Stomach (tissue), 19 donors: ENCODE results near the gene ELL2. TPM values are rescaled to one million over a fixed set of nuclear protein-coding genes. Genes with fewer than 3 reads are reported as not detected.

Experiments
- DNase-seq, 2 donors: peaks; one replicate each; pipeline versions ENCODE4 v3.0.0 to v3.0.0-alpha.2; 2013 to 2019
- H3K27ac ChIP-seq, 5 donors: fragments of 200-600 bp in 4 of 5; sonication (generic) in 4 of 5; one replicate each; pipeline ENCODE4 v1.5.1; 2013 to 2019; ENCODE audit warnings: mild to moderate bottlenecking in 1 of 5, moderate library complexity in 1 of 5
- H3K27me3 ChIP-seq, 3 donors: fragments of 200-600 bp; sonication (generic); one replicate each; pipeline ENCODE4 v1.5.1; 2017 to 2019; ENCODE audit warnings: mixed run types in 1 of 3
- H3K36me3 ChIP-seq, 4 donors: fragments of 200-600 bp; sonication (generic); 1 replicate in 3 of 4; 2 replicates in 1 of 4; pipeline ENCODE4 v1.5.1; 2016 to 2019
- H3K4me1 ChIP-seq, 4 donors: fragments of 200-600 bp; sonication (generic); one replicate each; pipeline ENCODE4 v1.5.1; 2016 to 2019
- H3K4me3 ChIP-seq, 4 donors: fragments of 200-600 bp; sonication (generic) in 3 of 4; one replicate each; pipeline ENCODE4 v1.5.1; 2016 to 2019; ENCODE audit warnings: mild to moderate bottlenecking in 1 of 4
- H3K9me3 ChIP-seq, 4 donors: fragments of 200-600 bp; sonication (generic); one replicate each; pipeline ENCODE4 v1.5.1; 2016 to 2019
- CTCF ChIP-seq, 7 experiments: fragments of 450-650 bp in 4 of 7; fragments of 200-600 bp in 3 of 7; sonication (generic) in 3 of 7; IDR thresholded peaks; one replicate each; pipeline ENCODE4 v1.5.1; 2016 to 2019; ENCODE audit warnings: antibody characterized with exemption in 7 of 7, control low read depth in 2 of 7, mild to moderate bottlenecking in 1 of 7
- EP300 ChIP-seq: sonication (generic); formaldehyde crosslinking; IDR thresholded peaks from one replicate; pipeline ENCODE4 v1.6.1; 2017; ENCODE audit warnings: antibody characterized with exemption
- POLR2A ChIP-seq, 4 donors: fragments of 450-650 bp; IDR thresholded peaks; one replicate each; pipeline ENCODE4 v1.6.1; 2016; ENCODE audit warnings: antibody characterized with exemption in 4 of 4, control low read depth in 2 of 4, mild to moderate bottlenecking in 1 of 4, moderate library complexity in 1 of 4
- POLR2AphosphoS5 ChIP-seq, 3 donors: sonication (generic); formaldehyde crosslinking; IDR thresholded peaks; one replicate each; pipeline ENCODE4 v1.6.1; 2016; ENCODE audit warnings: antibody characterized with exemption in 3 of 3
- WGBS, 5 donors: extraction: QIAGEN DNeasy Blood & Tissue Kit in 3 of 5; methylation state at CpG; one replicate each; pipeline versions ENCODE4 v1.1.5 to v1.1.7; 2013 to 2018; 5-methylcytosine and 5-hydroxymethylcytosine counted together
- intact Hi-C: fragments of 100-400 bp; cut with DNase I; formaldehyde crosslinking; loops from one replicate; pipeline ENCODE4 v1.15.1; 2023; ENCODE audit warnings: low total_unique reads
- long read RNA-seq, 10 donors: transcript quantifications; one replicate each; lab custom pipeline, GENCODE V29; 2026
- polyA plus RNA-seq, 3 donors: library from polyadenylated mRNA; stranded (reverse); fragments of 200-250 nt; gene quantifications; one replicate each; pipeline ENCODE4 v1.2.3, GENCODE V29; 2013
- total RNA-seq, 5 donors: library from RNA; depleted of rRNA; stranded (reverse); fragments of >200 nt; gene quantifications; one replicate each; pipeline versions ENCODE4 v1.1.0 to v1.2.3, GENCODE V29; 2014 to 2016
- donor health status: healthy with polysubstance abuse.
- donor health status: Bipolar disorder and iron deficiency.
- donor health status: healthy.

ELL2 gene
- 100 to 1,000 TPM in 4 of 5 donors, 10 to 100 TPM in 1; 26.8 to 279 (median 178) TPM for total RNA-seq
- polyA plus RNA-seq = 10 to 100 TPM; 24.7 to 46.7 (median 45.3) TPM
- long read RNA-seq, donor 1, full-length matches to known transcripts = 3 of 3 reads
- long read RNA-seq, donor 1, partial matches to known transcripts = 0 of 3 reads
- long read RNA-seq, donor 1, other reads (novel, unspliced or antisense) = 0 of 3 reads
- long read RNA-seq, donor 2, full-length matches to known transcripts = 2 of 7 reads
- long read RNA-seq, donor 2, partial matches to known transcripts = 5 of 7 reads
- long read RNA-seq, donor 2, other reads (novel, unspliced or antisense) = 0 of 7 reads
- long read RNA-seq, donor 3 = 0 reads
- long read RNA-seq, donor 4 = 0 reads
- long read RNA-seq, donor 5, full-length matches to known transcripts = 1 of 1 reads
- long read RNA-seq, donor 5, partial matches to known transcripts = 0 of 1 reads
- long read RNA-seq, donor 5, other reads (novel, unspliced or antisense) = 0 of 1 reads
- long read RNA-seq, donor 6, full-length matches to known transcripts = 3 of 9 reads
- long read RNA-seq, donor 6, partial matches to known transcripts = 6 of 9 reads
- long read RNA-seq, donor 6, other reads (novel, unspliced or antisense) = 0 of 9 reads
- long read RNA-seq, donor 7 = 0 reads
- long read RNA-seq, donor 8, full-length matches to known transcripts = 2 of 2 reads
- long read RNA-seq, donor 8, partial matches to known transcripts = 0 of 2 reads
- long read RNA-seq, donor 8, other reads (novel, unspliced or antisense) = 0 of 2 reads
- long read RNA-seq, donor 9, full-length matches to known transcripts = 3 of 3 reads
- long read RNA-seq, donor 9, partial matches to known transcripts = 0 of 3 reads
- long read RNA-seq, donor 9, other reads (novel, unspliced or antisense) = 0 of 3 reads
- long read RNA-seq, donor 10, full-length matches to known transcripts = 3 of 3 reads
- long read RNA-seq, donor 10, partial matches to known transcripts = 0 of 3 reads
- long read RNA-seq, donor 10, other reads (novel, unspliced or antisense) = 0 of 3 reads

- Histone ChIP-seq H3K4me3 (peak within 1 kb of the TSS; percentile 78 to 91 (median 86)), H3K9me3 (no peaks in the 10 kb centered on the region), H3K36me3 (no peaks in the 10 kb centered on the region), H3K27me3 (no peaks in the 10 kb centered on the region), H3K27ac (peak within 1 kb of the TSS; percentile 99 to 100 (median 99)), H3K4me1 (peaks cover 11 to 56% (median 36%) of the 10 kb centered on the region in 4 donors)
- peak; percentile 99 to 100 for DNase-seq
- peak in 3 of 4 donors; percentile 51 to 89 (median 85) for TF ChIP-seq POLR2A (IDR thresholded peaks at IDR 0.05)
- peak; percentile 88 to 91 (median 89) for TF ChIP-seq POLR2AphosphoS5 (IDR thresholded peaks at IDR 0.05)
- no peak for TF ChIP-seq CTCF (IDR thresholded peaks at IDR 0.05)
- peak; percentile 100 for TF ChIP-seq EP300
- 0 to 1% (median 1%) methylated on average over 20 to 63 of the region's 63 CpGs for WGBS, 5 donors
- intact Hi-C loops = no loop called here
Observed at GRCh38 chr5:95961617-95962474, at the start of gene ELL2. TSS of gene ELL2 (minus strand) at chr5:95961851. CDS start at chr5:95961721, 130 bp downstream.

- Histone ChIP-seq H3K4me3 (no peak overlapping the region), H3K4me1 (peaks cover 0 to 4% (median 0%) of the 10 kb centered on the region in 4 donors), H3K9me3 (no peaks in the 10 kb centered on the region), H3K27ac (no peak overlapping the region), H3K27me3 (no peaks in the 10 kb centered on the region), H3K36me3 (no peaks in the 10 kb centered on the region)
- intact Hi-C loops = no loop called here
- no peak for DNase-seq
- 91 to 98% (median 94%) methylated on average over 3 of the region's 3 CpGs for WGBS, 5 donors
- TF ChIP-seq POLR2AphosphoS5 (IDR thresholded peaks at IDR 0.05) (no peak), EP300 (no peak), POLR2A (IDR thresholded peaks at IDR 0.05) (no peak)
Observed at GRCh38 chr5:96008987-96009647, 47.5 kb upstream of the ELL2 start.

- H3K9me3 ChIP-seq = no peaks in the 10 kb centered on the region
- WGBS, 5 donors = 75 to 87% (median 83%) methylated on average over 1 of the region's 1 CpG
- H3K27ac ChIP-seq = peak overlapping the region in 1 of 5 donors; percentile 37
- peaks cover 0 to 4% (median 0%) of the 10 kb centered on the region in 4 donors for H3K4me1 ChIP-seq
- no peaks in the 10 kb centered on the region for H3K27me3 ChIP-seq
- TF ChIP-seq EP300 (no peak), POLR2AphosphoS5 (IDR thresholded peaks at IDR 0.05) (no peak), POLR2A (IDR thresholded peaks at IDR 0.05) (no peak), CTCF (IDR thresholded peaks at IDR 0.05) (no peak)
- no peaks in the 10 kb centered on the region for H3K36me3 ChIP-seq
- no peak overlapping the region for H3K4me3 ChIP-seq
- intact Hi-C loops = no loop called here
- no peak for DNase-seq
Observed at GRCh38 chr5:96008487-96008886, 46.8 kb upstream of the ELL2 start.

GRCh38 chr5:96007051-96007450, 45.4 kb upstream of the ELL2 start:
- intact Hi-C loops = no loop called here
- H3K27me3 ChIP-seq = no peaks in the 10 kb centered on the region
- no peaks in the 10 kb centered on the region for H3K9me3 ChIP-seq
- DNase-seq = no peak
- 24 to 46% (median 36%) methylated on average over 1 of the region's 1 CpG for WGBS, 5 donors
- no peaks in the 10 kb centered on the region for H3K36me3 ChIP-seq
- H3K27ac ChIP-seq = peak overlapping the region in 3 of 5 donors; percentile 19 to 56 (median 27)
- no peak overlapping the region for H3K4me3 ChIP-seq
- TF ChIP-seq POLR2AphosphoS5 (IDR thresholded peaks at IDR 0.05) = peak in 1 of 3 donors; percentile 65
- no peak for TF ChIP-seq EP300
- TF ChIP-seq CTCF (IDR thresholded peaks at IDR 0.05) = no peak
- no peak for TF ChIP-seq POLR2A (IDR thresholded peaks at IDR 0.05)
- peaks cover 0 to 4% (median 0%) of the 10 kb centered on the region in 4 donors for H3K4me1 ChIP-seq
